Upper lobe of right lung (tissue), 1 donor: ENCODE results near the gene IL20. TPM values are rescaled to one million over a fixed set of nuclear protein-coding genes. Genes with fewer than 3 reads are reported as not detected.

ENCODE experiments used
- ATAC-seq: fragments of 200-7000 bp; cut with Tn5 transposase; one replicate; pipeline ENCODE4 v1.9.1; 2020; ENCODE audit warnings: mild to moderate bottlenecking, moderate library complexity
- DNase-seq: peaks from one replicate; pipeline ENCODE4 v3.0.0-alpha.2; 2020
- H3K27ac ChIP-seq: fragments of 200-600 bp; one replicate; pipeline ENCODE4 v1.8.0; 2022
- H3K27me3 ChIP-seq: fragments of 200-600 bp; one replicate; pipeline ENCODE4 v1.8.0; 2022; ENCODE audit warnings: mild to moderate bottlenecking
- H3K36me3 ChIP-seq: fragments of 200-600 bp; one replicate; pipeline ENCODE4 v1.8.0; 2022
- H3K4me1 ChIP-seq: fragments of 200-600 bp; one replicate; pipeline ENCODE4 v1.8.0; 2022
- H3K4me3 ChIP-seq: fragments of 200-600 bp; one replicate; pipeline ENCODE4 v1.8.0; 2022; ENCODE audit warnings: mild to moderate bottlenecking
- H3K9me3 ChIP-seq: fragments of 200-600 bp; one replicate; pipeline ENCODE4 v1.8.0; 2022
- CTCF ChIP-seq: fragments of 200-600 bp; IDR thresholded peaks from one replicate; pipeline ENCODE4 v1.8.0; 2022; ENCODE audit warnings: antibody characterized with exemption
- intact Hi-C: fragments of 100-400 bp; cut with DNase I; formaldehyde crosslinking; loops from one replicate; pipeline ENCODE4 v1.11.0; 2022
- total RNA-seq: library from RNA; stranded (reverse); fragmentation: NEBNext Ultra II Directional; extraction: Animal tissue kit (Norgen Biotek cat#: 25700); gene quantifications from one replicate; pipeline ENCODE4 v1.2.1, GENCODE V29; 2021
- donor health status: DM: no; HTN: yes; CAD: no; lungs with severe emphysema.

The IL20 gene
- total RNA-seq, 1 donor from 2014 or later = not detected

DNA sequence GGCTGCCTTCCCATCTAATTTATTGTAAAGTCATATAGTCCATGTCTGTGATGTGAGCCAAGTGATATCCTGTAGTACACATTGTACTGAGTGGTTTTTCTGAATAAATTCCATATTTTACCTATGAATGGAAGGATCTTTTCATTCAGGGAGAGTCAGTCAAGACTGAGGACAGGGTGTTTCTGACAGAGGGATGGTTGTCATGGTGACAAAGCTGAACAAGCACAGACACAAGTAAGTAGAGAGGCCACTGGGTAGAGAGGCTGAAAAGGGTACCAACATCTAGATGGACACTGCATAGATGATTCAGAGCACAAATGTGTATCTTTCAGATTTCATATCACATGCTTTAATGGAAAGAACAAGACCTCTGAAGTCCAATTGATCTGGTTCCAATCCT is 22.6 kb upstream of the IL20 start:
- H3K9me3 ChIP-seq = no peaks in the 10 kb centered on the region
- no peaks in the 10 kb centered on the region for H3K27me3 ChIP-seq
- ATAC-seq = no peak
- DNase-seq = no peak
- intact Hi-C loops = no loop called here
- no peak overlapping the region for H3K27ac ChIP-seq
- H3K36me3 ChIP-seq = no peaks in the 10 kb centered on the region
- H3K4me1 ChIP-seq = no peaks in the 10 kb centered on the region
- no peak overlapping the region for H3K4me3 ChIP-seq
- TF ChIP-seq CTCF = no peak

DNA sequence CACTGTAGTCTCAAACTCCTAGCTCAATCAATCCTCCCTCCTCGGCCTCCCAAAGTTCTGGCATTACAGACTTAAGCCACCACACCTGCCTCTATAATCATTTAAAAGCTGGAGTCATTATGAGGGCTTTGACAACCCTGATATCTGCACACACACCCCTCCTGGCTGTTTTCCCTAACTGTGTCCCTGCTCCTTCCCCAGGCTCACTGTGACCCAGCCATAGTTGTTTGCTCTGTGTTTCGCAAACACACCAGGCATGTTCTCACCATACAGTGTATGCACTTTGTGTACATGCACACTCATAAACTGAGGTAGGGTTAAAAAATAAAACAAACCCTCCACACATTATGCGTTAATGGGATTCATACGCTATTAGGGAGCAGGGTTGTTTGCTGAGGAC is 21.8 kb upstream of the IL20 start:
- ATAC-seq (no peak), DNase-seq (no peak)
- no peaks in the 10 kb centered on the region for H3K27me3 ChIP-seq
- H3K4me1 ChIP-seq = no peaks in the 10 kb centered on the region
- intact Hi-C loops = no loop called here
- H3K4me3 ChIP-seq = no peak overlapping the region
- H3K27ac ChIP-seq = no peak overlapping the region
- TF ChIP-seq CTCF = no peak
- no peaks in the 10 kb centered on the region for H3K36me3 ChIP-seq
- H3K9me3 ChIP-seq = no peaks in the 10 kb centered on the region

DNA sequence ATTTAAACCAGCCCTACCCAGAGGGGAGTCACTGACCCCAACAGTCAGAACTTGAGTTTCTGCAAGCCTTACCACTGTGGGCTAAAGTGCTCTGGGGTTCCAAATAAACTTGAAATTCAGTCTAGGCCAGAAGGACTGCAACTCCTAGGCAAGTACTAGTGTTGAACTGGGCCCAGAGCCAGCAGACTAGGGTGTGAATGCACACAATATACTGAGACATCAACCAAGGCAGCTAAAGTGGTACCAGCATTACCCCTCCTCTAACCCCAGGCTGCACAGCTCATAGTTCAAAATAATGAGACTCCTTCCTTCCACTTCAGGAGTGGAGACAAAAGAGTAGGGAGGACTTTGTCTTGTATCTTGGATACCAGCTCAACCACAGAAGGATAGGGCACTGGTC is 18.9 kb upstream of the IL20 start:
- ATAC-seq (peak; percentile 47), DNase-seq (no peak)
- Histone ChIP-seq H3K4me1 (no peaks in the 10 kb centered on the region), H3K9me3 (no peaks in the 10 kb centered on the region), H3K4me3 (no peak overlapping the region), H3K36me3 (no peaks in the 10 kb centered on the region), H3K27me3 (no peaks in the 10 kb centered on the region), H3K27ac (no peak overlapping the region)
- TF ChIP-seq CTCF = no peak
- intact Hi-C loops = no loop called here

- ATAC-seq (peak; percentile 74), DNase-seq (no peak)
- Histone ChIP-seq H3K9me3 (no peaks in the 10 kb centered on the region), H3K27ac (no peak overlapping the region), H3K36me3 (no peaks in the 10 kb centered on the region), H3K27me3 (no peaks in the 10 kb centered on the region), H3K4me1 (no peaks in the 10 kb centered on the region), H3K4me3 (no peak overlapping the region)
- intact Hi-C loops = no loop called here
- TF ChIP-seq CTCF = no peak
Measured at GRCh38 chr1:206847337-206847834, 18.0 kb upstream of the IL20 start.

DNA sequence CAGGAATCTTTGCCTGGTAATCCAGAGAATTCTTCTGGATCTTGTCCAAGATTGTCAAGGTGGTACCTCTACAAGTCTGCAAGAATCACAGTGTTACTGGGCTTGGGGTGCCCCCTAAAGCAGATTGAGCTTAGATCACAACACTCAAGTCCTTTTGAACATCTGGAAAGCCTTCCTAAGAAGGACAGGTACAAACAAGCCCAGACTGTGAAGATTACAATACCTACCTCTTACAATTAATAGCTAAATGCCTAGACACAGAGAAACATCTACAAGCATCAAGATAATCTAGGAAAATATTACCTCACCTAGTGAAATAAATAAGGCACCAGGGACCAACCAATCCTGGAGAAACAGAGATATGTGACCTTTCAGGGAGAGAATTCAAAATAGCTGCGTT is 17.5 kb upstream of the IL20 start:
- DNase-seq = no peak
- Histone ChIP-seq H3K9me3 (no peaks in the 10 kb centered on the region), H3K36me3 (no peaks in the 10 kb centered on the region), H3K4me1 (no peaks in the 10 kb centered on the region), H3K27ac (no peak overlapping the region), H3K4me3 (no peak overlapping the region), H3K27me3 (no peaks in the 10 kb centered on the region)
- no peak for ATAC-seq
- intact Hi-C loops = no loop called here
- TF ChIP-seq CTCF = no peak

GRCh38 chr1:206850401-206850800 is 15.0 kb upstream of the IL20 start:
- H3K4me1 ChIP-seq = no peaks in the 10 kb centered on the region
- H3K27me3 ChIP-seq = no peaks in the 10 kb centered on the region
- H3K36me3 ChIP-seq = no peaks in the 10 kb centered on the region
- no peak for TF ChIP-seq CTCF
- H3K4me3 ChIP-seq = no peak overlapping the region
- H3K27ac ChIP-seq = no peak overlapping the region
- intact Hi-C loops = no loop called here
- ATAC-seq (no peak), DNase-seq (no peak)
- no peaks in the 10 kb centered on the region for H3K9me3 ChIP-seq
